Parathyroid adenoma (tissue), 2 donors: ENCODE measurements around the gene CRCP.

ENCODE experiments used
- H2AFZ ChIP-seq: fragments of 300-600 bp; sonication (generic); one replicate; pipeline ENCODE4 v1.7.0; 2017; ENCODE audit warnings: antibody characterized with exemption, mild to moderate bottlenecking
- H3K27ac ChIP-seq: fragments of 300-600 bp; sonication (generic); one replicate; pipeline ENCODE4 v1.7.0; 2017
- H3K27me3 ChIP-seq: fragments of 300-600 bp; sonication (generic); one replicate; pipeline ENCODE4 v1.7.0; 2017; ENCODE audit warnings: low read length; ENCODE audit not compliant: control insufficient read depth, insufficient read depth
- H3K36me3 ChIP-seq: fragments of 300-600 bp; sonication (generic); one replicate; pipeline ENCODE4 v1.7.0; 2017; ENCODE audit warnings: low read length; ENCODE audit not compliant: control insufficient read depth, insufficient read depth
- H3K4me1 ChIP-seq: fragments of 300-600 bp; sonication (generic); one replicate; pipeline ENCODE4 v1.7.0; 2017; ENCODE audit warnings: control low read depth
- H3K4me2 ChIP-seq: fragments of 300-600 bp; sonication (generic); one replicate; pipeline ENCODE4 v1.7.0; 2017; ENCODE audit warnings: low read length
- H3K4me3 ChIP-seq: fragments of 300-600 bp; sonication (generic); one replicate; pipeline ENCODE4 v1.7.0; 2017; ENCODE audit warnings: low read depth, low read length
- H3K79me2 ChIP-seq: fragments of 300-600 bp; sonication (generic); one replicate; pipeline ENCODE4 v1.7.0; 2017; ENCODE audit warnings: control low read depth
- H3K9ac ChIP-seq: fragments of 300-600 bp; sonication (generic); one replicate; pipeline ENCODE4 v1.7.0; 2017; ENCODE audit warnings: mild to moderate bottlenecking
- H3K9me3 ChIP-seq: fragments of 300-600 bp; sonication (generic); one replicate; pipeline ENCODE4 v1.7.0; 2017; ENCODE audit warnings: low read length; ENCODE audit not compliant: control insufficient read depth
- CTCF ChIP-seq: fragments of 300-600 bp; sonication (generic); IDR thresholded peaks from one replicate; pipeline ENCODE4 v1.7.0; 2017; ENCODE audit warnings: antibody characterized with exemption, mild to moderate bottlenecking
- donor health status: primary hyperparathyroidism.

The CRCP gene

GRCh38 chr7:66178258-66178657 lies 63.6 kb downstream of the CRCP start:
- H3K27ac ChIP-seq, result no peak overlapping the region
- no peaks in the 10 kb centered on the region for H3K27me3 ChIP-seq

GRCh38 chr7:66181329-66181728 lies 66.7 kb downstream of the CRCP start:
- H3K4me1 ChIP-seq, result no peaks in the 10 kb centered on the region
- no peaks in the 10 kb centered on the region for H3K79me2 ChIP-seq
- TF ChIP-seq CTCF, result no peak
- no peak overlapping the region for H3K9ac ChIP-seq
- no peaks in the 10 kb centered on the region for H3K27me3 ChIP-seq
- no peaks in the 10 kb centered on the region for H3K9me3 ChIP-seq
- H3K4me2 ChIP-seq, result no peak overlapping the region
- H3K27ac ChIP-seq, result no peak overlapping the region
- H2AFZ ChIP-seq, result no peak overlapping the region
- H3K4me3 ChIP-seq, result no peak overlapping the region
- H3K36me3 ChIP-seq, result no peaks in the 10 kb centered on the region

More at GRCh38 chr7:66178258-66178657, 63.6 kb downstream of the CRCP start:
- Histone ChIP-seq H3K4me3 (no peak overlapping the region), H3K36me3 (no peaks in the 10 kb centered on the region), H3K9me3 (no peaks in the 10 kb centered on the region), H3K4me2 (no peak overlapping the region), H3K9ac (no peak overlapping the region), H3K79me2 (no peaks in the 10 kb centered on the region), H2AFZ (no peak overlapping the region), H3K4me1 (no peaks in the 10 kb centered on the region)
- TF ChIP-seq CTCF, result no peak

- no peaks in the 10 kb centered on the region for H3K27me3 ChIP-seq
- H3K36me3 ChIP-seq, result no peaks in the 10 kb centered on the region
- H3K4me2 ChIP-seq, result no peak overlapping the region
- no peak overlapping the region for H3K4me3 ChIP-seq
- no peak for TF ChIP-seq CTCF
- no peak overlapping the region for H3K9ac ChIP-seq
- no peaks in the 10 kb centered on the region for H3K4me1 ChIP-seq
- H3K79me2 ChIP-seq, result no peaks in the 10 kb centered on the region
- H3K27ac ChIP-seq, result no peak overlapping the region
- no peak overlapping the region for H2AFZ ChIP-seq
- no peaks in the 10 kb centered on the region for H3K9me3 ChIP-seq
Measured at GRCh38 chr7:66181845-66182244, 67.2 kb downstream of the CRCP start.

- no peak overlapping the region for H3K9ac ChIP-seq
- no peaks in the 10 kb centered on the region for H3K79me2 ChIP-seq
- TF ChIP-seq CTCF, result no peak
- no peaks in the 10 kb centered on the region for H3K9me3 ChIP-seq
- H3K27ac ChIP-seq, result no peak overlapping the region
- no peaks in the 10 kb centered on the region for H3K27me3 ChIP-seq
- H2AFZ ChIP-seq, result no peak overlapping the region
- no peak overlapping the region for H3K4me3 ChIP-seq
- H3K36me3 ChIP-seq, result no peaks in the 10 kb centered on the region
- H3K4me1 ChIP-seq, result no peaks in the 10 kb centered on the region
- no peak overlapping the region for H3K4me2 ChIP-seq
Measured at GRCh38 chr7:66182920-66183319, 68.3 kb downstream of the CRCP start.

GRCh38 chr7:66183700-66184099 lies 69.1 kb downstream of the CRCP start:
- Histone ChIP-seq H3K36me3 (no peaks in the 10 kb centered on the region), H3K4me2 (no peak overlapping the region), H3K79me2 (no peaks in the 10 kb centered on the region), H3K4me3 (no peak overlapping the region), H3K9ac (no peak overlapping the region), H3K9me3 (no peaks in the 10 kb centered on the region), H3K4me1 (no peaks in the 10 kb centered on the region), H3K27me3 (no peaks in the 10 kb centered on the region), H3K27ac (no peak overlapping the region), H2AFZ (no peak overlapping the region)
- no peak for TF ChIP-seq CTCF
